Smooth muscle cell (in vitro differentiated cells): ENCODE results near the gene DHCR24. TPM values are rescaled to one million over a fixed set of nuclear protein-coding genes. Genes with fewer than 3 reads are reported as not detected.

Experiments
- DNase-seq: peaks from one replicate; lab custom pipeline; 2025; ENCODE audit not compliant: unreplicated experiment; lab: John Stamatoyannopoulos, UW
- H2AFZ ChIP-seq: fragments of 200-600 bp; sonication (generic); 2 replicates; pipeline ENCODE4 v1.6.0; 2016; ENCODE audit warnings: antibody characterized with exemption, low read depth, mild to moderate bottlenecking
- H3F3A ChIP-seq: fragments of 200-600 bp; sonication (generic); 2 replicates; pipeline ENCODE4 v1.6.0; 2017; ENCODE audit warnings: antibody characterized with exemption, low read depth
- H3K27ac ChIP-seq: fragments of 200-600 bp; sonication (generic); 2 replicates; pipeline ENCODE4 v1.5.1; 2016; ENCODE audit warnings: low read depth, mild to moderate bottlenecking
- H3K27me3 ChIP-seq: fragments of 200-600 bp; sonication (generic); 2 replicates; pipeline ENCODE4 v1.6.1; 2016; ENCODE audit warnings: low read depth, mild to moderate bottlenecking
- H3K36me3 ChIP-seq: fragments of 200-600 bp; sonication (generic); 2 replicates; pipeline ENCODE4 v1.5.1; 2016; ENCODE audit warnings: low read depth
- H3K4me1 ChIP-seq: fragments of 200-600 bp; sonication (generic); 2 replicates; pipeline ENCODE4 v1.5.1; 2016; ENCODE audit warnings: low read depth
- H3K4me2 ChIP-seq: fragments of 200-600 bp; sonication (generic); 2 replicates; pipeline ENCODE4 v1.6.0; 2016; ENCODE audit warnings: mild to moderate bottlenecking
- H3K4me3 ChIP-seq: fragments of 200-600 bp; sonication (generic); 2 replicates; pipeline ENCODE4 v1.5.1; 2016; ENCODE audit warnings: mild to moderate bottlenecking
- H3K79me2 ChIP-seq: fragments of 200-600 bp; sonication (generic); 2 replicates; pipeline ENCODE4 v1.6.0; 2016; ENCODE audit warnings: low read depth, mild to moderate bottlenecking
- H3K9ac ChIP-seq: fragments of 200-600 bp; sonication (generic); 2 replicates; pipeline ENCODE4 v1.6.0; 2016; ENCODE audit warnings: low read depth
- H3K9me3 ChIP-seq: fragments of 200-600 bp; sonication (generic); replicated peaks from 2 replicates; pipeline ENCODE4 v1.5.1; 2016; ENCODE audit warnings: low read depth
- H4K20me1 ChIP-seq: fragments of 200-600 bp; sonication (generic); 2 replicates; pipeline ENCODE4 v1.6.0; 2016; ENCODE audit warnings: low read depth
- WGBS: methylation state at CpG from one replicate; pipeline ENCODE4 v1.1.7; 2016; ENCODE audit warnings: low lambda C conversion rate; 5-methylcytosine and 5-hydroxymethylcytosine counted together
- polyA plus RNA-seq: library from polyadenylated mRNA; unstranded; fragments of >200 nt; fragmentation: Nextera tagmentation; extraction: Ambion mirVana; gene quantifications from 2 replicates; pipeline ENCODE4 v1.2.1, GENCODE V29; 2016
- total RNA-seq: library from RNA; depleted of rRNA; stranded (reverse); fragments of >200 nt; gene quantifications from 2 replicates; pipeline ENCODE4 v1.2.3, GENCODE V29; 2014
- TF ChIP-seq, protein P1 (sequence below): fragments of 200-600 bp; sonication (generic); IDR thresholded peaks from 2 replicates; pipeline ENCODE4 v1.5.1; 2017; ENCODE audit warnings: borderline replicate concordance, mild to moderate bottlenecking, antibody characterized with exemption; ENCODE audit not compliant: insufficient read depth, poor library complexity, severe bottlenecking

Gene DHCR24
- total and polyA plus RNA-seq, 2 experiments from 2014 or later: 47.2 to 64.2 TPM

DNA sequence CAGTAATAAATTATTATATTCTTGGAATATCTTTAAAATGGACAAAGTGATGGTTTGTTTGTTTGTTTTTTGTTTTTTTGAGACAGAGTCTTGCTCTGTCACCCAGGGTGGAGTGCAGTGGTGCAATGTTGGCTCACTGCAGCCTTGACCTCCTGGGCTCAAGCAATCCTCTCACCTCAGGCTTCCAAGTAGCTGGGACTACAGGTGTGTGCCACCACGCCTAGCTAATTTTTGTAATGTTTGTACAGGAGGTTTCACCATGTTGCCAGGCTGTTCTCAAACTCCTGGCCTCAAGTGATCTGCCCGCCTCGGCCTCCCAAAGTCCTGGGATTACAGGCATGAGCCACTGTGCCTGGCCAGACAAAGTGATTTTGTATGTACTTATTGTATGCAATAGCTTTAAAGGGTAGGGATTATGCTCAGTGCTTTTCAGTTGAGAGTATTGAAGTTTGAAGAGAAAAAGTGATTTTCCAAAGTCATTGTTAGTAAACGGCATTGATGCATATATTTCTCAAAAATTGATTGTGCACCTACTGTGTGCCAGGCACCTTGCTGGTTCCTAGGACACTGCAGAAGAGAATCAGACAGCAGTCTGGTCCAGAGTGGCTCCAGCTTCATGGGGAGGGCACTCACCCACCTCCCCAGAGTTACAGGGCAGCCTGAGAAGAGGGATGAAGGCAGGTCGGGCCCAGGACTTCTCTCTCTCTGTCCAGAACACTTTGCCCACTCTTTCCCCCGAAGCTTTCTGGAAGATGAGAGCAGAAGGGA is 51.7 kb downstream of the DHCR24 start:
- peaks cover 4% of the 10 kb centered on the region for H3K27me3 ChIP-seq
- no peak overlapping the region for H3K27ac ChIP-seq
- H3K9me3 ChIP-seq: peaks cover 11% of the 10 kb centered on the region
- 84% methylated on average over 6 of the region's 6 CpGs for WGBS
- TF ChIP-seq, protein P1, sequence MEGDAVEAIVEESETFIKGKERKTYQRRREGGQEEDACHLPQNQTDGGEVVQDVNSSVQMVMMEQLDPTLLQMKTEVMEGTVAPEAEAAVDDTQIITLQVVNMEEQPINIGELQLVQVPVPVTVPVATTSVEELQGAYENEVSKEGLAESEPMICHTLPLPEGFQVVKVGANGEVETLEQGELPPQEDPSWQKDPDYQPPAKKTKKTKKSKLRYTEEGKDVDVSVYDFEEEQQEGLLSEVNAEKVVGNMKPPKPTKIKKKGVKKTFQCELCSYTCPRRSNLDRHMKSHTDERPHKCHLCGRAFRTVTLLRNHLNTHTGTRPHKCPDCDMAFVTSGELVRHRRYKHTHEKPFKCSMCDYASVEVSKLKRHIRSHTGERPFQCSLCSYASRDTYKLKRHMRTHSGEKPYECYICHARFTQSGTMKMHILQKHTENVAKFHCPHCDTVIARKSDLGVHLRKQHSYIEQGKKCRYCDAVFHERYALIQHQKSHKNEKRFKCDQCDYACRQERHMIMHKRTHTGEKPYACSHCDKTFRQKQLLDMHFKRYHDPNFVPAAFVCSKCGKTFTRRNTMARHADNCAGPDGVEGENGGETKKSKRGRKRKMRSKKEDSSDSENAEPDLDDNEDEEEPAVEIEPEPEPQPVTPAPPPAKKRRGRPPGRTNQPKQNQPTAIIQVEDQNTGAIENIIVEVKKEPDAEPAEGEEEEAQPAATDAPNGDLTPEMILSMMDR: no peak
- no peak overlapping the region for H3K4me3 ChIP-seq
- no peak for DNase-seq
- H3F3A ChIP-seq: no peaks in the 10 kb centered on the region
- H3K4me2 ChIP-seq: no peak overlapping the region
- no peaks in the 10 kb centered on the region for H3K36me3 ChIP-seq
- no peak overlapping the region for H2AFZ ChIP-seq
- no peaks in the 10 kb centered on the region for H4K20me1 ChIP-seq
- H3K79me2 ChIP-seq: no peaks in the 10 kb centered on the region
- H3K4me1 ChIP-seq: no peaks in the 10 kb centered on the region
- no peak overlapping the region for H3K9ac ChIP-seq

DNA sequence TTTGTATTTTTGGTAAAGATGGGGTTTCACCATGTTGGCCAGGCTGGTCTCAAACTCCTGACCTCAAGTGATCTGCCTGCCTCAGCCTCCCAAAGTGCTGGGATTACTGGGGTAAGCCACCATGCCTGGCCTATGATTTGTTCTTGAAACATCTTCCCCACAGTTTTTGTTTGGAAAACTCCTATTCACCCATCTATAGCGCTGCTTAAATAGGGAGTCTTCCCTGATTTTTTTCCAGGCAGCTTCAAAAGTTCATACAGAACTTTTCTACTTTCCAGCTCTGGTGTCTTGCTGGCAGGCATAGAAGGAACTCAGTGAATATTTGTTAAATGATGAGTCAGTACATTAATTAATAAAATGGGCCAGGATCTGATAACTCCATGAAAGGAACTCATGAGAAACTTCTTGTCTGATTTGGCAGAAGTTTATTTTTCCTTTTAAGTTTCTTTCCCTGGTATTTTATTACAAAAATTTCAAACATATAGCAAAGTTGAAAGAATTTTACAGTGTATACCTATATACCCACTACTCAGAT is 52.9 kb downstream of the DHCR24 start:
- no peak for DNase-seq
- H3K4me2 ChIP-seq: no peak overlapping the region
- H3K36me3 ChIP-seq: no peaks in the 10 kb centered on the region
- WGBS: 96% methylated on average over 1 of the region's 1 CpG
- H3K4me1 ChIP-seq: no peaks in the 10 kb centered on the region
- H3K9ac ChIP-seq: no peak overlapping the region
- no peaks in the 10 kb centered on the region for H3F3A ChIP-seq
- TF ChIP-seq, protein P1: no peak
- no peaks in the 10 kb centered on the region for H3K79me2 ChIP-seq
- no peak overlapping the region for H3K27ac ChIP-seq
- H4K20me1 ChIP-seq: no peaks in the 10 kb centered on the region
- H2AFZ ChIP-seq: no peak overlapping the region
- H3K9me3 ChIP-seq: peaks cover 11% of the 10 kb centered on the region
- H3K4me3 ChIP-seq: no peak overlapping the region
- H3K27me3 ChIP-seq: peaks cover 4% of the 10 kb centered on the region

DNA sequence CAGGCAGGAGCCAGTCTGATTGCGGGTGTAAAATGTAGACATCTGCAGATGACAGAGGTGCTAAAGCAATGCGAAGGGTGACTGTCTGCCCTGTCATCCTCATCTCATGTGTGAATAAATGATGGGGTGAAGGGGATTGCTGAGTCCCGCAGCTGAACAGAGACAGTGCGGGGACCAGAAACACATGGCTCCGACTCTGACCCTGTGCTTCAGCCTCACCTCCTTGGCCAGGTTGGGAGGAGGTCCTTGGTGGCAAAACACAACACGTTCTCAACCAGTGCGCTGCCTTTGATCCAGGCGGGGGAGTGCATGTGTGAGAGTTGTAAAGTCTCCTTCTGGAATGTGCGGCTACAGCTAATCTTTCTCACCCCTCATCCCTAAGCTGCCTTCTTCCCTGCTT is 53.9 kb downstream of the DHCR24 start:
- DNase-seq: no peak
- Histone ChIP-seq H3K27me3 (peaks cover 4% of the 10 kb centered on the region), H3K4me1 (no peaks in the 10 kb centered on the region), H3K27ac (no peak overlapping the region), H3K79me2 (no peaks in the 10 kb centered on the region), H3K36me3 (no peaks in the 10 kb centered on the region), H3K4me3 (no peak overlapping the region), H3F3A (no peaks in the 10 kb centered on the region), H3K9me3 (peaks cover 11% of the 10 kb centered on the region), H4K20me1 (no peaks in the 10 kb centered on the region), H2AFZ (no peak overlapping the region), H3K9ac (no peak overlapping the region), H3K4me2 (no peak overlapping the region)
- TF ChIP-seq, protein P1: no peak
- WGBS: 85% methylated on average over 9 of the region's 9 CpGs
